Activated naive CD4-positive, alpha-beta T cell treated with anti-CD3 and anti-CD28 coated beads for 36 hours (primary cell): ENCODE measurements around the gene CRMP1. TPM values are rescaled to one million over a fixed set of nuclear protein-coding genes. Genes with fewer than 3 reads are reported as not detected.

Source experiments
- CTCF ChIA-PET: fragments of 350-600 bp; sonication (Branson Sonifier 250); formaldehyde crosslinking; loops from one replicate; lab custom pipeline; 2021; ENCODE audit warnings: antibody characterized with exemption; lab: Charles Lee
- DNase-seq: peaks from one replicate; pipeline ENCODE4 v3.0.0-alpha.2; 2020
- H3K27ac Mint-ChIP-seq: one replicate; pipeline ENCODE4 v1.8.0; 2021; ENCODE audit warnings: mild to moderate bottlenecking, mixed read lengths
- H3K27me3 Mint-ChIP-seq: one replicate; pipeline ENCODE4 v1.8.0; 2021; ENCODE audit warnings: low read depth, mixed read lengths
- H3K36me3 Mint-ChIP-seq: one replicate; pipeline ENCODE4 v1.8.0; 2021; ENCODE audit warnings: low read depth, mixed read lengths
- H3K4me1 Mint-ChIP-seq: one replicate; pipeline ENCODE4 v1.8.0; 2021; ENCODE audit warnings: low read depth, mixed read lengths
- H3K4me3 Mint-ChIP-seq: one replicate; pipeline ENCODE4 v1.8.0; 2021; ENCODE audit warnings: mild to moderate bottlenecking, moderate library complexity, mixed read lengths
- H3K9me3 Mint-ChIP-seq: one replicate; pipeline ENCODE4 v1.8.0; 2021; ENCODE audit warnings: mixed read lengths
- intact Hi-C: fragments of 100-400 bp; cut with micrococcal nuclease; formaldehyde crosslinking; loops from one replicate; pipeline ENCODE4 v1.15.1; 2023
- total RNA-seq, 2 experiments: library from RNA; stranded (reverse); gene quantifications; one replicate each; pipeline ENCODE4 v1.2.3, GENCODE V29; 2021

Gene CRMP1
- total RNA-seq, 2 experiments from 2014 or later, result not detected

GRCh38 chr4:5836943-5837342 lies 55.9 kb downstream of the CRMP1 start:
- no peak overlapping the region for H3K4me3 Mint-ChIP-seq
- intact Hi-C loops, result no loop called here
- DNase-seq, result no peak
- no peaks in the 10 kb centered on the region for H3K4me1 Mint-ChIP-seq
- no peaks in the 10 kb centered on the region for H3K36me3 Mint-ChIP-seq
- peaks cover 3% of the 10 kb centered on the region for H3K27me3 Mint-ChIP-seq
- H3K27ac Mint-ChIP-seq, result no peak overlapping the region
- CTCF ChIA-PET, result no interaction called here
- H3K9me3 Mint-ChIP-seq, result no peaks in the 10 kb centered on the region

GRCh38 chr4:5828005-5828391 lies 64.9 kb downstream of the CRMP1 start:
- intact Hi-C loops, result no loop called here
- H3K4me3 Mint-ChIP-seq, result no peak overlapping the region
- DNase-seq, result no peak
- H3K4me1 Mint-ChIP-seq, result peaks cover 3% of the 10 kb centered on the region
- peaks cover 5% of the 10 kb centered on the region for H3K27me3 Mint-ChIP-seq
- no peaks in the 10 kb centered on the region for H3K9me3 Mint-ChIP-seq
- no peaks in the 10 kb centered on the region for H3K36me3 Mint-ChIP-seq
- CTCF ChIA-PET, result no interaction called here
- no peak overlapping the region for H3K27ac Mint-ChIP-seq

- DNase-seq, result no peak
- Mint-ChIP-seq H3K4me1 (peaks cover 3% of the 10 kb centered on the region), H3K27ac (no peak overlapping the region), H3K36me3 (no peaks in the 10 kb centered on the region), H3K4me3 (no peak overlapping the region), H3K27me3 (peaks cover 5% of the 10 kb centered on the region), H3K9me3 (no peaks in the 10 kb centered on the region)
- intact Hi-C loops, result no loop called here
- CTCF ChIA-PET, result no interaction called here
Measured at GRCh38 chr4:5827108-5828004, 65.5 kb downstream of the CRMP1 start.

GRCh38 chr4:5826437-5827107 lies 66.3 kb downstream of the CRMP1 start:
- H3K4me1 Mint-ChIP-seq, result peaks cover 3% of the 10 kb centered on the region
- intact Hi-C loops, result no loop called here
- DNase-seq, result no peak
- H3K36me3 Mint-ChIP-seq, result no peaks in the 10 kb centered on the region
- H3K9me3 Mint-ChIP-seq, result no peaks in the 10 kb centered on the region
- CTCF ChIA-PET, result no interaction called here
- no peak overlapping the region for H3K27ac Mint-ChIP-seq
- H3K27me3 Mint-ChIP-seq, result peaks cover 5% of the 10 kb centered on the region
- H3K4me3 Mint-ChIP-seq, result no peak overlapping the region

GRCh38 chr4:5825321-5826041 lies 67.4 kb downstream of the CRMP1 start:
- CTCF ChIA-PET, result interaction anchor here (0.5 to 0.6 kb wide), 2 partner anchors 271 to 524 kb away, joined by 3 to 5 read pairs; no protein-coding TSS in a partner anchor
- Mint-ChIP-seq H3K4me3 (no peak overlapping the region), H3K27me3 (peaks cover 5% of the 10 kb centered on the region), H3K4me1 (peaks cover 3% of the 10 kb centered on the region), H3K9me3 (no peaks in the 10 kb centered on the region), H3K27ac (no peak overlapping the region), H3K36me3 (no peaks in the 10 kb centered on the region)
- no peak for DNase-seq
- intact Hi-C loops, result no loop called here

GRCh38 chr4:5824635-5825034 lies 68.3 kb downstream of the CRMP1 start:
- H3K9me3 Mint-ChIP-seq, result no peaks in the 10 kb centered on the region
- H3K4me3 Mint-ChIP-seq, result no peak overlapping the region
- H3K36me3 Mint-ChIP-seq, result no peaks in the 10 kb centered on the region
- CTCF ChIA-PET, result no interaction called here
- peaks cover 5% of the 10 kb centered on the region for H3K27me3 Mint-ChIP-seq
- peak; percentile 15 for DNase-seq
- H3K27ac Mint-ChIP-seq, result no peak overlapping the region
- intact Hi-C loops, result loop anchor here (5.0 kb wide), 1 partner anchor 153 kb away; no protein-coding TSS in a partner anchor
- H3K4me1 Mint-ChIP-seq, result peaks cover 3% of the 10 kb centered on the region

- H3K4me1 Mint-ChIP-seq, result peaks cover 3% of the 10 kb centered on the region
- H3K36me3 Mint-ChIP-seq, result no peaks in the 10 kb centered on the region
- CTCF ChIA-PET, result no interaction called here
- no peaks in the 10 kb centered on the region for H3K9me3 Mint-ChIP-seq
- H3K27ac Mint-ChIP-seq, result no peak overlapping the region
- no peak for DNase-seq
- intact Hi-C loops, result loop anchor here (5.0 kb wide), 1 partner anchor 153 kb away; no protein-coding TSS in a partner anchor
- H3K4me3 Mint-ChIP-seq, result no peak overlapping the region
- peaks cover 5% of the 10 kb centered on the region for H3K27me3 Mint-ChIP-seq
Measured at GRCh38 chr4:5824227-5824626, 68.7 kb downstream of the CRMP1 start.

GRCh38 chr4:5823542-5824211 lies 69.2 kb downstream of the CRMP1 start:
- H3K27me3 Mint-ChIP-seq, result peaks cover 5% of the 10 kb centered on the region
- no peak for DNase-seq
- CTCF ChIA-PET, result no interaction called here
- H3K4me1 Mint-ChIP-seq, result peaks cover 3% of the 10 kb centered on the region
- H3K36me3 Mint-ChIP-seq, result no peaks in the 10 kb centered on the region
- no peak overlapping the region for H3K27ac Mint-ChIP-seq
- H3K9me3 Mint-ChIP-seq, result no peaks in the 10 kb centered on the region
- intact Hi-C loops, result loop anchor here (5.0 kb wide), 1 partner anchor 154 kb away; no protein-coding TSS in a partner anchor
- no peak overlapping the region for H3K4me3 Mint-ChIP-seq

GRCh38 chr4:5822619-5823018 lies 70.3 kb downstream of the CRMP1 start:
- no peak overlapping the region for H3K27ac Mint-ChIP-seq
- no peak overlapping the region for H3K4me3 Mint-ChIP-seq
- H3K27me3 Mint-ChIP-seq, result peaks cover 2% of the 10 kb centered on the region
- intact Hi-C loops, result loop anchor here (5.0 kb wide), 1 partner anchor 155 kb away; no protein-coding TSS in a partner anchor
- CTCF ChIA-PET, result interaction anchor here (0.7 kb wide), 1 partner anchor 703 kb away, joined by 3 read pairs; no protein-coding TSS in a partner anchor
- no peaks in the 10 kb centered on the region for H3K36me3 Mint-ChIP-seq
- DNase-seq, result no peak
- H3K9me3 Mint-ChIP-seq, result no peaks in the 10 kb centered on the region
- H3K4me1 Mint-ChIP-seq, result peaks cover 3% of the 10 kb centered on the region

- DNase-seq, result peak; percentile 7
- Mint-ChIP-seq H3K27ac (no peak overlapping the region), H3K4me3 (no peak overlapping the region), H3K36me3 (no peaks in the 10 kb centered on the region), H3K27me3 (no peaks in the 10 kb centered on the region), H3K4me1 (peaks cover 3% of the 10 kb centered on the region), H3K9me3 (no peaks in the 10 kb centered on the region)
- CTCF ChIA-PET, result no interaction called here
- intact Hi-C loops, result loop anchor here (5.0 kb wide), 1 partner anchor 155 kb away; no protein-coding TSS in a partner anchor
Measured at GRCh38 chr4:5821665-5822358, 71.1 kb downstream of the CRMP1 start.

- Mint-ChIP-seq H3K27ac (no peak overlapping the region), H3K4me3 (no peak overlapping the region), H3K27me3 (no peaks in the 10 kb centered on the region), H3K9me3 (peaks cover 1% of the 10 kb centered on the region), H3K36me3 (no peaks in the 10 kb centered on the region), H3K4me1 (no peaks in the 10 kb centered on the region)
- CTCF ChIA-PET, result no interaction called here
- intact Hi-C loops, result no loop called here
- no peak for DNase-seq
Measured at GRCh38 chr4:5816851-5817375, 76.0 kb downstream of the CRMP1 start.
